Right lobe of liver (tissue), 4 donors: ENCODE results near the gene ZDHHC9.

Experiments
- POLR2A ChIP-seq: fragments of 450-650 bp; IDR thresholded peaks from one replicate; pipeline ENCODE4 v1.6.1; 2017; ENCODE audit warnings: antibody characterized with exemption, mild to moderate bottlenecking
- TF ChIP-seq, protein P1 (sequence below), 4 donors: fragments of 200-600 bp in 3 of 4; fragments of 450-650 bp in 1 of 4; IDR thresholded peaks; one replicate each; pipeline versions ENCODE4 v1.5.1 to v1.8.0; 2016 to 2022; ENCODE audit warnings: antibody characterized with exemption in 4 of 4, mild to moderate bottlenecking in 2 of 4
- donor health status: DM: no; HTN: no; CAD: no.
- donor health status: DM: no; HTN: no; CAD: no.
- donor health status: DM: no; HTN: yes; CAD: no.

DNA sequence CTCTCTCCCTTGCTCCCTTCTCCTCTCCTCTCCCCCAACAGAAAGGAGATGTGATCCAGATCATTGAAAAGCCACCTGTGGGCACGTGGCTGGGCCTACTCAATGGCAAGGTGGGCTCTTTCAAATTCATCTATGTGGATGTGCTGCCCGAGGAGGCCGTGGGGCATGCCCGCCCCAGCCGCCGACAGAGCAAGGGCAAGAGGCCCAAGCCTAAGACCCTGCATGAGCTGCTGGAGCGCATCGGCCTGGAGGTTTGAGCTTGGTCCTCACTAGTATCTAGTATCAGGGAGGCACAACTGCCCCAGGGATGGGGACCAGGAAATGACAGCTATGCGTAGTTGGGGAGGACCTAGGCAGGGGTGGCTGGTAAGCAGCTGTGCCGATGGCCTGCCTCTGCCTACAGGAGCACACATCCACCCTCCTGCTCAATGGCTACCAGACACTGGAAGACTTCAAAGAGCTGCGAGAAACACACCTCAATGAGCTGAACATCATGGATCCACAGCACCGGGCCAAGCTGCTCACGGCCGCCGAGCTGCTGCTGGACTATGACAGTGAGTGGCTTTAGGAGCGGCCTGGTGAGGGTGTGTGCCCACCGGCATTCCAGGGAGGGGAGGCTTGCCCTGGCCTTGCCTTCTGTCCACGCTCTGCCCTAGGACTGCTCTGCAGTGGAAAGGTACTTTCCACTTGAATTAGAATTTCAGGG lies 50.9 kb downstream of the ZDHHC9 start:
- no peak for TF ChIP-seq POLR2A
- TF ChIP-seq, protein P1, sequence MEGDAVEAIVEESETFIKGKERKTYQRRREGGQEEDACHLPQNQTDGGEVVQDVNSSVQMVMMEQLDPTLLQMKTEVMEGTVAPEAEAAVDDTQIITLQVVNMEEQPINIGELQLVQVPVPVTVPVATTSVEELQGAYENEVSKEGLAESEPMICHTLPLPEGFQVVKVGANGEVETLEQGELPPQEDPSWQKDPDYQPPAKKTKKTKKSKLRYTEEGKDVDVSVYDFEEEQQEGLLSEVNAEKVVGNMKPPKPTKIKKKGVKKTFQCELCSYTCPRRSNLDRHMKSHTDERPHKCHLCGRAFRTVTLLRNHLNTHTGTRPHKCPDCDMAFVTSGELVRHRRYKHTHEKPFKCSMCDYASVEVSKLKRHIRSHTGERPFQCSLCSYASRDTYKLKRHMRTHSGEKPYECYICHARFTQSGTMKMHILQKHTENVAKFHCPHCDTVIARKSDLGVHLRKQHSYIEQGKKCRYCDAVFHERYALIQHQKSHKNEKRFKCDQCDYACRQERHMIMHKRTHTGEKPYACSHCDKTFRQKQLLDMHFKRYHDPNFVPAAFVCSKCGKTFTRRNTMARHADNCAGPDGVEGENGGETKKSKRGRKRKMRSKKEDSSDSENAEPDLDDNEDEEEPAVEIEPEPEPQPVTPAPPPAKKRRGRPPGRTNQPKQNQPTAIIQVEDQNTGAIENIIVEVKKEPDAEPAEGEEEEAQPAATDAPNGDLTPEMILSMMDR (IDR thresholded peaks at IDR 0.05): no peak
